GM21423 (cell line): Measurements from ENCODE around the gene HNRNPUL1.
A peak's percentile ranks its signal among the peaks of the same experiment; 100 is the strongest.
"Not testable (repeated sequence)": the region's sequence is repeated elsewhere in the genome, so short reads cannot be mapped to it uniquely, and the experiment has no call there.

Experiments
- ATAC-seq: cut with Tn5 transposase; IDR thresholded peaks from one replicate; pipeline ENCODE4 v1.9.1; 2021; ENCODE audit warnings: mild to moderate bottlenecking, moderate library complexity; ENCODE audit not compliant: unreplicated experiment

The HNRNPUL1 gene

GRCh38 chr19:41263850-41264580, at the start of gene HNRNPUL1:
TSS of gene HNRNPUL1 (plus strand) at chr19:41264372. CDS start at chr19:41264504, 132 bp downstream.
- peak; percentile 71 for ATAC-seq

GRCh38 chr19:41217741-41218140, 46.4 kb upstream of the HNRNPUL1 start:
- ATAC-seq = no peak

DNA sequence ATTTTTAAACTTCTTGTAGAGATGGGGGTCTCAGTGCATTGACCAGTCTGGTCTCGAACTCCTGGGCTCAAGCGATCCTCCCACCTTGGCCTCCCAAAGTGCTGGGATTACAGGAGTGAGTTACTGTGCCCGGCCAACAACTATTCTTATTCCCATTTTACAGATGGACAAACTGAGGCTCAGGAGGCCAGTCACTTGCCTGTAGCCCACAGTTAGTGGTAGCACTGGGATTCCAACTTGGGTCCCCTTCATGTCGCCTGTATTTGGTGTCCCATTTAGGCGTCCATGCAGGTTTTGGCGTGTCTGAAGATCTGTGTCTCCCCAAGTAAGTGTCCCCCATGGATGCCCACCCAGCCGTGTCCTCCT, 45.9 kb upstream of the HNRNPUL1 start:
- no peak for ATAC-seq

DNA sequence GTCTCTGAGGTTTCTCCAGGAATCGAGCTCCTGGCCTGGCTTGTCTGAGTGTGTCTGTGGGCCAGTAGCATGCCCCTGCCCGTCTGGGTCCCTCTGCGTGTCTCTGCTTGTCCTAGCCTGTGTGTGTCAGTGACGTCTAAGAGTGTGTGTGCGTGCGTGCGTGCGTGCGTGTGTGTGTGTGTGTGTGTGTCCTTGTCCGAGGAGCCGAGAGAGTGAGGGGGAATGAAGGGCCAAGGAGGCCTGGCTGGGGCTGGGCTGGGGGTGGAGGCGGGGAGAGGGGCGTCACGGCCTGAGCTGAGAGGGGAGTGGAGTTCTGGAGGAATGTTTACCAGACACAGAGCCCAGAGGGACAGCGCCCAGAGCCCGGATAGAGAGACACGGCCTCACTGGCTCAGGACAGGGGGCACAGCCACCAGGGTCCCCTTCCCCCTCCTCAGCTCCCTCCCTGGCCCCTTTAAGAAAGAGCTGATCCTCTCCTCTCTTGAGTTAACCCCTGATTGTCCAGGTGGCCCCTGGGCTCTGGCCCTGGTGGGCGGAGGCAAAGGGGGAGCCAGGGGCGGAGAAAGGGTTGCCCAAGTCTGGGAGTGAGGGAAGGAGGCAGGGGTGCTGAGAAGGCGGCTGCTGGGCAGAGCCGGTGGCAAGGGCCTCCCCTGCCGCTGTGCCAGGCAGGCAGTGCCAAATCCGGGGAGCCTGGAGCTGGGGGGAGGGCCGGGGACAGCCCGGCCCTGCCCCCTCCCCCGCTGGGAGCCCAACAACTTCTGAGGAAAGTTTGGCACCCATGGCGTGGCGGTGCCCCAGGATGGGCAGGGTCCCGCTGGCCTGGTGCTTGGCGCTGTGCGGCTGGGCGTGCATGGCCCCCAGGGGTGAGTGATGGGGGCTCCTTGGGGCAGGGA, 45.3 kb upstream of the HNRNPUL1 start, which contains the start of gene AXL:
AXL (plus strand) TSS at position 609 of the 893 bp plus-strand sequence; CDS start at position 779, 170 bp downstream.
- ATAC-seq = no peak

DNA sequence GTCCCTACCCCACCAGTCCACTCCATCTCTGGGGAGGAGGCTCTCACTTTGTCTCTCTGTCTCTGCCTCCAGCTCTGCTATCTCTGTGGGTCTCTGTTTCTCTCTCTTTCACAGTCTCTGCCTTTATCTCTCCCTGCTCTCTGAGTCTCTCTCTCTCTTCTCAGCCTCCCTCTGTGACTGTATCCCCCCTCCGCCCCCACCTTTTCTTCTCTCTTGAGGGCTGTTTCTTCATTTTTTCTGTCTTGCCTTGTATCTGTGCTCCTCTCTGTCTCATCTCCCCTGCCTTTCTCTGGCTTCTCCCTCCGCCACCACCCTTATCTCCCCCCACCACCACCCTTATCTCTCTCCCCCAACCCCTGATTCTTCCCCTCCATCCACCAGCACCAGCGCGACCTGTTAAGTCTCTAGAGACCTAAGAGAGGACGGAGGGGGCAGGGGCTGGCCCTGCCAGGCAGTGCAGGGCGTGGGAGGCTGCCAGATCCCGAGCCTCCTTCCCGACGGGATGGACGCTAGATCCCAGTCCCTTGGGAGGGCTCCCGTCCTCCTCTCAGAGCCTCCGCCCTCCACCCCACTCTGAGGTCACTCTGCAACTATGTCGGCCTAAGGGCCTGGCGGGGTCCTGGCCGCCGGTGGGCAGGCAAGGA, 44.1 kb upstream of the HNRNPUL1 start:
- ATAC-seq = no peak

GRCh38 chr19:41220811-41221210, 43.4 kb upstream of the HNRNPUL1 start:
- no peak for ATAC-seq

GRCh38 chr19:41221514-41222205, 42.5 kb upstream of the HNRNPUL1 start:
- ATAC-seq = no peak

DNA sequence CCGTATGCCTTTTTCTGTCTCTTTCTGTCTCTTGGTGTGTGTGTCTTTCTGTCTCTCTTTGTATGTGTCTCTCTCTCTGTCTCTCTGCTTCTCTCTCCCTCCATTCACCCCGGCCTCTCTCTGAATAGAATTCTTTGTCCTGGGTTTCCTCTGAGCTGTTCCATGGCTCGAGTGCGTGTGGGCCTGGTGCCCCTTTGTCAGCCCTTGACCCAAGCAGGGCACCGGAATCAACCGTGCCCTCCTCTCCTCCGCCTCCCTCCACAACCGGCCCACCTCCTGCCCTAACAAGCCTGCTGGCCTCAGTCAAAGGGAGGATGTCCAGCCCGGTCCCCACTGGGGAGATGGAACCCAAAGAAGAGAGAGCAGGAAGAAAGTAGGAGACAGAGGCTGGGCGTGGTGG, 41.9 kb upstream of the HNRNPUL1 start:
- ATAC-seq = no peak

DNA sequence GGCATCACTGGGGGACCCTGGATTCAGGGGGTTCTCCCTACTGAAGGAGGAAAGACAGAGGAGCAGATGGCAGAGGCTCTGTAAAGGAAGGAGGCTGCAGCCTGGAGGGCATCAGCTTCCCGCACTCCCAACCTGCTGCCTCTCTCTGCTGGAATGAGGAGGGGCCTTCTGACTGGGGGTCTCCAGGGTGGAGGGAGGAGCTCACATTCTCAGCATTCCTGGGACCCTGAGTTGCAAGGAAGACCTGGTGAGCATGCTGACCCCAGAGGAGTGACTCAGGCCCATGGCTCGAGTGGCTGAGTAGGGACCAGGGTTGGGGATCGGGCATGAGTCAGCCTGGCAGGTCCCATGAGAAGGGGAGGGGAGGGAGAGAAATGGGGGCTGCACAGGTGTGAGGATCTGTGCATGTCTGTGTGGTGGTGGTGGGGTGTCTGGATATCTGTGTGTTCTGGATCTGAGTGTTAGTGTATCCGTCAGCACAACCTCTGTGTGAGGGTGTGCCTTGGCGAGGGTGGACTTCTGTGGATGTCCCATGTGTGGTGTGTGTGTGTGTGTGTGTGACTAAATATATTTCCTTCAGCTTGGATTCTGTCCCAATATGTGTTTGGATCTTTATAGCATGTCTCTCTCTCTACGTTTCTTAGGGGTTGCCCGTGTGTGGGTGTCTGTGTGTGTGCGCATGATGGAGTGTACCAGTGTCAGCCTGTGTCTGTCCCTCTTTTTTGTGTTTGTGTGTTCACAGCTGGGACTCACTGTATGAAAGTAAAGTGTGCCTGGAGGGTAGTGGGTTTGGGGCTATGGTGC, 40.5 kb upstream of the HNRNPUL1 start:
- ATAC-seq = no peak

DNA sequence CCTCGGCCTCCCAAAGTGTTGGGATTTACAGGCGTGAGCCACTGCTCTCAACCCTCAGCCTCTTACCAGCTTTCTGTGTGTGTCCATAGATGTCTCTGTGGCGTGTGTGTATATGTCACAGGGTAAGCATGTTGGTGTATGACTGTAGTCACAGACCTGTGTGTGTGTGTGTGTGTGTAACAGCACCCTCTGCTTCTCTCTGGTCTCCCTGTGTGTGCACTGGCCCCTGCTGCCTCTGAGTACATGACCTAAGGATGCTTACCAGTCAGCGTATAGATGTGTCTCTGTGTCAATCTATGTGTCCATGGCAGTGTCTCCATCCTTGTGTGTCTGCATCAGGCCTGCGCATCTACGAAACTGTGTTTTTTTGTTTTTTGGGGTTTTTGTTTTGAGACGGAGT, 39.5 kb upstream of the HNRNPUL1 start:
- no peak for ATAC-seq

DNA sequence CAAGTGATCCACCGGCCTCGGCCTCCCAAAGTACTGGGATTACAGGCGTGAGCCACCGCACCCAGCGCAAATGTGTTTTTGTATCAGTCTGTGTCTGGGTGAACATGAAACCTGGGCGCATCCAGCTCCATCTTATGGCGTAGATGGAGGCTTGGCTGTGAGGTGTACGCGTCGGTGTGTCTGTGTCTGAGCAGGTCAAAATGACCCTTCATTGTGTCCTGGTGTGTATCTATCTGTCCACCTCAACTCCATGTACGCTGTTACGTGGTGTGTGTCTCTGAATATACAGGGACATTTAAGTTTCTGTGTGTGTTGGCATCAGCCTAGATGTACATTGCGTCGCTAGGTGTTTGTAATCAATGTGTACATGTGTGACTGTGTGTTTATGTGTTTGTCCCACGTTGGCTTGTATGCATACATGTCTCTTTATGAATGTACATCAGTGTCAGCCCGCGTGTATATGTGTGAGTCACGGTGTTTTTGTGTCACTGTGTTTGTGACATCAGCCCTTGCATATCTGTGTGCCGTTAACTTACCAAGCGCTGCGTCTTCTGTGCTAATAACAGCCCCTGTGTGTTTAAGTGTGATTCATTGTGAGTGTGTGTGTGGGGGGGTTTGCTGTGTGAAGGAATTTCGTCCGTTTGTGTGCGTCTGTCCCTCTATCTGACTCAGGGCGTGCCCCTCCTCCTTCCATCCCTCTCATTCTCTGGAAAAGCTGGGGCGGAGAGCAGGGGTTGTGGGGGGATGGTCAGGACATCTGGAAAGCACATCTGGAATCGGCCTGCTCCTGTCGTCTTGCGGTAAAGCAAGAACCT, 38.7 kb upstream of the HNRNPUL1 start:
- no peak for ATAC-seq

GRCh38 chr19:41226053-41226873, 37.9 kb upstream of the HNRNPUL1 start:
- ATAC-seq = no peak

DNA sequence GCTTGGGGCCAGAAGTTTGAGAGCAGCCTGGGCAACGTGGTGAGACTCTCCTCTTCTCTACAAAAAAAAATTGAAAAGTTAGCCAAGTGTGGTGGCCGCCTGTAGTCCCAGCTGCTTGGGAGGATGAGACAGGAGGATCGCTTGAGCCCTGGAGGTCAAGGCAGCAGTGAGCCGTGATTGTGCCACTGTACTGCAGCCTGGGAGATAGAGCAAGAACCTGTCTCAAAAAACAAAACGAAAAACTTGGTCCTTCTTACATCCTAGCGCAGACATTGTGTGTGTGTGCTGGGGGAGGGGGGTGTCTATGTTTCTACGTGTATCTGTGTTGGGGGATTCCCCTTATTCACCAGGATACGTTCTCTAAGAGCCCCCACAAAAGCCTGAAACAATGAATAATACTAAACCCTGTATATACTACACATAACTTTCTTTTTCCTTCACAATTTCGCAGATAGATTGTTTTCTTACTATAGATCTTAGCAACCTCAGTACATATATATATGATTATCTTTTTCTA, 37.2 kb upstream of the HNRNPUL1 start:
- no peak for ATAC-seq

DNA sequence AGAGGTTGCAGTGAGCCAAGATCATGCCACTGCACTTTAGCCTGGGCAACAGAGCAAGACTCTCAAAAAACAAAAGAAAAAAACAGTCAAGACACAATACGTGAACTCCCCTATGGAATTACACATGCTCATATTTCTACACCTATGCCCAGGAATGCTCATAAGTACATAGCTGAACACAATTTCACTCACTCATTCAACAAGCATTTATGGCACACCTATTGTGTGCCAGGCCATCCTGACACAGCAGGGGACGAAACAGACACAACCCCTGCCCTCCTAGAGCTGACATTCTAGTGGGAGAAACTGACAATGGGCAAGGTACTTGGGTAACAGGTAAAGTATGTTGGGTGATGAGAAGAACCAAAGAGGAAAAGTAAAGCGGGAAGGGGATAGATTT, 35.7 kb upstream of the HNRNPUL1 start:
- ATAC-seq = no peak

DNA sequence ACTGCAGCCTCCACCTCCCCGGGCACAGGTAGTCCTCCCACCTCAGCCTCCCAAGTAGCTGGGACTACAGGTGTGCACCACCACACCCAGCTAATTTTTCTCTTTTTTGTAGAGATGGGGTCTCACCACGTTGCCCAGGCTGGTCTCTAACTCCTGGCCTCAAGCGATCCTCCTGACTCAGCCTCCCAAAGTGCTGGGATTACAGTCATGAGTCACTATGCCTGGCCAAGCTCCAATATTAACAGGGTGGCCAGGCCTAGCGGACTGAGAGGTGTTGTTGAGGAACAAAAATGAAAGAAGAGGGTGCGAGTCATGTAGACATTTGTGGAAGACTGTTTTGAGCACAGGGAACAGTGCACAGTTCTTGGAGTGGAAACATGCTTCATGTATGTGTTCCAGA, 34.8 kb upstream of the HNRNPUL1 start:
- ATAC-seq = not testable (repeated sequence)

DNA sequence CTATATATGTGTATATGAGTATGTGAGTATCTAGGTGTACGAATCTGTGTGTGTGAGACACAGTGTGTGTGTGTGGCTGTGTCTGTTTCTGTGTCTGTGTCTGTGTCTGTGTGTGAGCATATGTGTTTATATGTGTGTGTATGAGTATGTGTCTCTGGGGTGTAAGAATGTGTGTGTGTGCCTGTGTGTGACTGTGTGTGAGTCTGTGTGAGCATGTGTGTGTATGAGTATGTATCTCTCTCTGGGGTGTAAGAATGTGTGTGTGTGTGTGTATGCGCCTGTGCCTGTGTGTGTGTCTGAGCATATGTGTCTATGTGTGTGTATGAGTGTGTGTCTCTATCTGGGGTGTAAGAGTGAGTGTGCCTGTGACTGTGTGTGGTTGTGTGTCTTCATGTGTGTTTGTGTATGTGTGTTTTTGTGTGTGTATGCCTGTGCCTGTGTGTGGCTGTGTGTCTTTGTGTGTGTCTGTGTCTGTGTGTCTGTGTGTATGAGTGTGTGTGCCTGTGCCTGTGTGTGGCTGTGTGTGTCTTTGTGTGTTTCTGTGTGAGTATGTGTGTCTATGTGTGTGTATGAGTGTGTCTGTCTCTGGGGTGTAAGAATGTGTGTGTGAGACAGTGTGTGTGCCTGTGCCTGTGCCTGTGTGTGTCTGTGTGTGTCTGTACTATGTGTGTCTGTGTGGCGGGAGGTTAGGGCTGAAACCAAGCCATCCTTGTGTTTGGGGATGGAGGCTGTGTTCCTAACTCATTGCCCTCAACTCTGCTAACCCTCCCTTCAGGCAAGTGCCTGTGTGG, 33.9 kb upstream of the HNRNPUL1 start:
- no peak for ATAC-seq

- ATAC-seq = no peak
These were observed 31.5 kb upstream of the HNRNPUL1 start for GRCh38 chr19:41232686-41233085.
